Left ventricle myocardium inferior (tissue), 1 donor: Measurements from ENCODE around the gene MAPK6. TPM values are rescaled to one million over a fixed set of nuclear protein-coding genes. Genes with fewer than 3 reads are reported as not detected.

Experiments used
- DNase-seq: peaks from one replicate; pipeline ENCODE4 v3.0.0-alpha.2; 2020
- H3K27ac ChIP-seq: fragments of 200-600 bp; replicated peaks from 2 replicates; pipeline ENCODE4 v1.8.0; 2021
- H3K27me3 ChIP-seq: fragments of 200-600 bp; 2 replicates; pipeline ENCODE4 v1.8.0; 2021; ENCODE audit warnings: low read depth
- H3K36me3 ChIP-seq: fragments of 200-600 bp; 2 replicates; pipeline ENCODE4 v1.8.0; 2021
- H3K4me1 ChIP-seq: fragments of 200-600 bp; 2 replicates; pipeline ENCODE4 v1.8.0; 2021
- H3K4me3 ChIP-seq: fragments of 200-600 bp; 2 replicates; pipeline ENCODE4 v1.8.0; 2021; ENCODE audit warnings: mild to moderate bottlenecking, moderate library complexity
- H3K9me3 ChIP-seq: fragments of 200-600 bp; replicated peaks from 2 replicates; pipeline ENCODE4 v1.8.0; 2021
- intact Hi-C: fragments of 100-400 bp; cut with micrococcal nuclease; formaldehyde crosslinking; loops from one replicate; pipeline ENCODE4 v1.11.0; 2022
- total RNA-seq: library from RNA; stranded (reverse); fragmentation: NEBNext Ultra II Directional; extraction: Animal tissue kit (Norgen Biotek cat#: 25700); gene quantifications from one replicate; pipeline ENCODE4 v1.2.1, GENCODE V29; 2021
- TF ChIP-seq, protein P1 (sequence below): fragments of 200-600 bp; IDR thresholded peaks from 2 replicates; pipeline ENCODE4 v1.8.0; 2021; ENCODE audit warnings: antibody characterized with exemption, mild to moderate bottlenecking, borderline replicate concordance
- donor health status: DM: no; HTN: yes; CAD: no; lungs with severe emphysema.

MAPK6 gene
- total RNA-seq, 1 donor from 2014 or later = 19.2 TPM

DNA sequence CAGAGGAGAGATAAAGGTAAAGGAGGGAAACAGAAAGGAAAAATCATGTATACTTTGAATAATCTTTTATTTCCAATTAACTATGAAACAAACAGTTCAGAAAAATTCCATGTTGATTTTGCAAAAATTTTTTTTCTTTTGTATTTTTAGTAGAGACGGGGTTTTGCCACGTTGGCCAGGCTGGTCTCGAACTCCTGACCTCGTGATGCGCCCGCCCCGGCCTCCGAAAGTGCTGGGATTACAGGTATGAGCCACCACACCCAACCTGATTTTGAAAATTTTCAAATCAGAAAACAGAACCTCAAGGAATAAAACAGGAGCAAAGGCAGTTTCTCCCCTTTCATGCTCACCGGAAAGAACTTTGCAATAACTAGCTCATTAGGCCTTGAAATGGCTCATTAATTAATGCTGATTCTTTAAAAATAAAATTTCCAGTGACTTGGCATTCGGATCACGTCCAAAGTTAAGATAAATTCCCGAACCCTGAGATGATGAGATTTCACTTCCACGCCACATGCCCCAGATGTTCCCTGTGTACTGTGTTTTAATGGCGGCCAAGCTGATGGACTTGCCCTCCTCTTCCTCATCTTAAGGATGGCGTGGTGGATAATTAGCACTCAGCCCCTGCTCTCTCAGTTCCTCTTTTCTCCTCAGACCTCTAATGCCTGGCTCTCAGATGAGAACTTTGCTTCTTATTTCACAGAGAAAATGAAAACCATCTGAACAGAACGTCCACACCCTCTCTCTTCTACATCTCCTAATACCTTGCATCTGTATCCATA is 82.7 kb downstream of the MAPK6 start:
- H3K4me3 ChIP-seq = no peak overlapping the region
- intact Hi-C loops = no loop called here
- no peak for DNase-seq
- H3K36me3 ChIP-seq = no peaks in the 10 kb centered on the region
- TF ChIP-seq, protein P1, sequence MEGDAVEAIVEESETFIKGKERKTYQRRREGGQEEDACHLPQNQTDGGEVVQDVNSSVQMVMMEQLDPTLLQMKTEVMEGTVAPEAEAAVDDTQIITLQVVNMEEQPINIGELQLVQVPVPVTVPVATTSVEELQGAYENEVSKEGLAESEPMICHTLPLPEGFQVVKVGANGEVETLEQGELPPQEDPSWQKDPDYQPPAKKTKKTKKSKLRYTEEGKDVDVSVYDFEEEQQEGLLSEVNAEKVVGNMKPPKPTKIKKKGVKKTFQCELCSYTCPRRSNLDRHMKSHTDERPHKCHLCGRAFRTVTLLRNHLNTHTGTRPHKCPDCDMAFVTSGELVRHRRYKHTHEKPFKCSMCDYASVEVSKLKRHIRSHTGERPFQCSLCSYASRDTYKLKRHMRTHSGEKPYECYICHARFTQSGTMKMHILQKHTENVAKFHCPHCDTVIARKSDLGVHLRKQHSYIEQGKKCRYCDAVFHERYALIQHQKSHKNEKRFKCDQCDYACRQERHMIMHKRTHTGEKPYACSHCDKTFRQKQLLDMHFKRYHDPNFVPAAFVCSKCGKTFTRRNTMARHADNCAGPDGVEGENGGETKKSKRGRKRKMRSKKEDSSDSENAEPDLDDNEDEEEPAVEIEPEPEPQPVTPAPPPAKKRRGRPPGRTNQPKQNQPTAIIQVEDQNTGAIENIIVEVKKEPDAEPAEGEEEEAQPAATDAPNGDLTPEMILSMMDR = no peak
- no peaks in the 10 kb centered on the region for H3K4me1 ChIP-seq
- H3K27me3 ChIP-seq = no peaks in the 10 kb centered on the region
- no peak overlapping the region for H3K27ac ChIP-seq
- H3K9me3 ChIP-seq = no peaks in the 10 kb centered on the region

- intact Hi-C loops = no loop called here
Measured at GRCh38 chr15:52102463-52102862, 83.4 kb downstream of the MAPK6 start.

DNA sequence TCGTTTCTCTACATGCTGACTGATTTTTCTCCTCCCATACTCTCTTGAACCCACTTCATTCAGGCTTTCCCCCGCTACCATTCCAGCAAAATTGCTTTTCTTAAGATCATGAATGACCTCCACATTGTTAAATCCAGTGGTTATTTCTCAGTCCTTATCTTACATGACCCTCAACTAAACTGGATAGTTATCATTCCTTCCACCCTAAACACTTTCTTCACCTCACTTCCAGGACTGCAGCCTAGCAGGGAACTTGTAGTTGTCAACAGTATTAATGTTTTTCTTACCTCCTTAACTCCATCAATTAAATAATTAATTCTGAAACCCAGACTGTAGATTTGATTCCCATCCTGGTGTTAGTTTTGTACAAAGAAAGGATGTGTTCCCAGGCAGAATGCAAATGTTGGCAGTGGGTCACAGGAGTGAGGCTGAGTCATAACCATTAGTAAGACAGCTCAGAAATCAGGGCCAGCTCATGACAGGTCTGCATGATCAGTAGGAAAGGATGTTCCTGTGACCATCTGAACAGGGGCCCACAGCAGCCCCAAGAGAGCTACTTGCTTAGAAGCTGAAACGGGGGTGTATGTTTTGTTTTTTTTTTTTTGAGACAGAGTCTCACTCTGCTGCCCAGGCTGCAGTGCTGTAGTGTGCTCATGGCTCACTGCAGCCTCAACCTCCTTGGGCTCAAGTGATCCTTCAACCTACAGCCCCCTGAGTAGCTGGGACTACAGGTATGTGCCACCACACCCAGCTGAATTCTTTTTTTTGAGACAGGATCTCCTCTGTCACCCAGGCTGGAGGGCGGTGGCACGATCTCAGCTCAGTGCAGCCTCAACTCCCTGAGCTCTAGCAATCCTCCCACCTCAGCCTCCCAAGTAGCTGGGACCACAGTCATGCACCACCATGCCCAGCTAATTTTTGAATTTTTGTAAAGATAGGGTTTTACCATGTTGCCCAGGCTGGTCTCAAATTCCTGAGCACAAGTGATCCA is 84.5 kb downstream of the MAPK6 start:
- Histone ChIP-seq H3K36me3 (no peaks in the 10 kb centered on the region), H3K9me3 (no peaks in the 10 kb centered on the region), H3K4me1 (no peaks in the 10 kb centered on the region), H3K4me3 (no peak overlapping the region), H3K27me3 (peaks cover 4% of the 10 kb centered on the region), H3K27ac (no peak overlapping the region)
- TF ChIP-seq, protein P1 = no peak
- DNase-seq = no peak
- intact Hi-C loops = no loop called here

More at GRCh38 chr15:52102463-52102862, 83.4 kb downstream of the MAPK6 start:
- Histone ChIP-seq H3K4me1 (no peaks in the 10 kb centered on the region), H3K36me3 (no peaks in the 10 kb centered on the region), H3K9me3 (no peaks in the 10 kb centered on the region), H3K27me3 (peaks cover under 1% of the 10 kb centered on the region), H3K27ac (no peak overlapping the region), H3K4me3 (no peak overlapping the region)
- DNase-seq = no peak
- TF ChIP-seq, protein P1 = no peak

DNA sequence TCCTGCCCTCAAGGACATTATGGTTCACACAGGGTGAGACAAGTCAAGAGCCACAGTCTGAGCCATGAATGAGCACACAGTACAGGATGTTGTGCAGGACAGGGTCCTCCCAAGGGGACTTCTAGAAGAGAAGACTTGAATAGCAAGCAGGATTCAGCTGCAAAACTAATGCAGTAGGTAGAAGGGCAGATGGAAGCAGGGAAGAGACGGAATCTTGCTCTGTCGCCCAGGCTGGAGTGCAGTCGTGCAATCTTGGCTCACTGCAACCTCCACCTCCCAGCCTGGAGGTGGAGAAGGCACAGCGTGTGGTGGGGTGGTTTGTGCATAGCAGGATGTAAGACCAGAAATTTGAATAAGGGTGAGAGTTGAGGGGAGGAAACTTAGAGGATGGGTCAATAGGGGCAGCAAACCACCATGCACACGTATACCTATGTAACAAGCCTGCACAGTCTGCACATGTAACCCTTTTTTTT is 85.5 kb downstream of the MAPK6 start:
- TF ChIP-seq, protein P1 = no peak
- H3K9me3 ChIP-seq = no peaks in the 10 kb centered on the region
- peaks cover 8% of the 10 kb centered on the region for H3K27me3 ChIP-seq
- H3K4me3 ChIP-seq = no peak overlapping the region
- no peak overlapping the region for H3K27ac ChIP-seq
- intact Hi-C loops = no loop called here
- H3K4me1 ChIP-seq = no peaks in the 10 kb centered on the region
- no peak for DNase-seq
- H3K36me3 ChIP-seq = no peaks in the 10 kb centered on the region

GRCh38 chr15:52105846-52106245 is 86.8 kb downstream of the MAPK6 start:
- intact Hi-C loops = no loop called here
- TF ChIP-seq, protein P1 = no peak
- no peak for DNase-seq
- Histone ChIP-seq H3K4me3 (no peak overlapping the region), H3K9me3 (no peaks in the 10 kb centered on the region), H3K27me3 (peaks cover 20% of the 10 kb centered on the region), H3K27ac (no peak overlapping the region), H3K36me3 (no peaks in the 10 kb centered on the region), H3K4me1 (no peaks in the 10 kb centered on the region)
